GM12878 (cell line): ENCODE results near the gene ERC1. TPM values are rescaled to one million over a fixed set of nuclear protein-coding genes. Genes with fewer than 3 reads are reported as not detected.

Experiments used
- ATAC-seq: fragments of 200-7000 bp; cut with Tn5 transposase; 3 replicates; pipeline ENCODE4 v1.9.1; 2020; ENCODE audit warnings: mild to moderate bottlenecking, moderate library complexity
- BruUV-seq: library from RNA; stranded (reverse); fragments of 400-500 nt; replicated peaks from 2 replicates; lab custom pipeline; 2021; lab: Mats Ljungman, UMichigan
- CTCF ChIA-PET: fragments of 300-600 bp; sonication (Branson Sonifier 250); formaldehyde crosslinking; extraction: SDS; loops from one replicate; lab custom pipeline; 2021; ENCODE audit warnings: inconsistent platforms; lab: Yijun Ruan, JAX
- POLR2A ChIA-PET: fragments of 350-600 bp; formaldehyde crosslinking; extraction: SDS; loops from one replicate; lab custom pipeline; 2021; ENCODE audit warnings: inconsistent platforms; lab: Charles Lee
- RAD21 ChIA-PET: fragments of 300-600 bp; sonication (Branson Sonifier 250); formaldehyde crosslinking; loops from one replicate; lab custom pipeline; 2023; ENCODE audit warnings: antibody characterized with exemption; ENCODE audit not compliant: unreplicated experiment; lab: Charles Lee
- SMC1A ChIA-PET: fragments of 300-600 bp; sonication (Branson Sonifier 250); formaldehyde crosslinking; loops from one replicate; lab custom pipeline; 2023; ENCODE audit not compliant: unreplicated experiment, uncharacterized antibody; lab: Charles Lee
- DNase-seq: peaks from one replicate; pipeline ENCODE4 v3.0.0-alpha.2; 2011; ENCODE audit warnings: low read depth, low spot score
- FAIRE-seq: peaks from 3 replicates; lab custom pipeline; 2011; peaks lifted over from hg19 to GRCh38; lab: Jason Lieb, UNC
- H2AFZ ChIP-seq: 2 replicates; pipeline ENCODE4 v1.6.0; 2011; ENCODE audit warnings: low read depth, low read length, control low read depth; ENCODE audit not compliant: control insufficient read depth
- H3K27ac ChIP-seq: 2 replicates; pipeline ENCODE4 v1.5.1; 2011; ENCODE audit warnings: control low read depth; ENCODE audit not compliant: control insufficient read depth, insufficient read depth
- H3K27me3 ChIP-seq, 2 experiments: replicated peaks in 1 of 2; 2 replicates each; pipeline versions ENCODE4 v1.6.0 to v1.6.1; 2011; ENCODE audit warnings: low read length in 1 of 2; ENCODE audit not compliant: control insufficient read depth in 2 of 2, insufficient read depth in 2 of 2
- H3K36me3 ChIP-seq, 2 experiments: 2 replicates each; pipeline ENCODE4 v1.5.1; 2011; ENCODE audit warnings: low read length in 1 of 2; ENCODE audit not compliant: control insufficient read depth in 2 of 2, insufficient read depth in 2 of 2
- H3K4me1 ChIP-seq: 2 replicates; pipeline ENCODE4 v1.6.1; 2011; ENCODE audit warnings: mild to moderate bottlenecking, low read length, moderate library complexity, mixed read lengths; ENCODE audit not compliant: control insufficient read depth, insufficient read depth
- H3K4me2 ChIP-seq: 2 replicates; pipeline ENCODE4 v1.6.0; 2011; ENCODE audit warnings: control low read depth; ENCODE audit not compliant: control insufficient read depth, insufficient read depth
- H3K4me3 ChIP-seq: fragments of 200-600 bp; sonication (generic); 2 replicates; pipeline ENCODE4 v1.5.1; 2016
- H3K79me2 ChIP-seq: 2 replicates; pipeline ENCODE4 v1.6.0; 2011; ENCODE audit warnings: low read length; ENCODE audit not compliant: control insufficient read depth, insufficient read depth
- H3K9ac ChIP-seq: 2 replicates; pipeline ENCODE4 v1.8.0; 2011; ENCODE audit warnings: low read length, control low read depth, mixed read lengths; ENCODE audit not compliant: control insufficient read depth, insufficient read depth
- H3K9me3 ChIP-seq: replicated peaks from 3 replicates; pipeline ENCODE4 v1.5.1; 2011; ENCODE audit warnings: mild to moderate bottlenecking, low read length; ENCODE audit not compliant: control insufficient read depth, insufficient read depth
- H4K20me1 ChIP-seq: 2 replicates; pipeline ENCODE4 v1.6.0; 2011; ENCODE audit not compliant: control insufficient read depth, insufficient read depth
- CBX5 ChIP-seq: sonication (generic); IDR thresholded peaks from 2 replicates; pipeline ENCODE4 v1.6.1; 2016; ENCODE audit warnings: low read depth, moderate library complexity, mild to moderate bottlenecking, inconsistent platforms
- GATAD2B ChIP-seq: fragments of 450-650 bp; conservative IDR thresholded peaks from 2 replicates; pipeline ENCODE4 v1.6.1; 2017; ENCODE audit warnings: low read depth, mild to moderate bottlenecking, moderate library complexity
- MEF2A ChIP-seq: IDR thresholded peaks from 2 replicates; pipeline ENCODE4 v1.6.1; 2011; ENCODE audit warnings: low read depth, mild to moderate bottlenecking, low read length, moderate library complexity; ENCODE audit not compliant: insufficient read depth
- MYB ChIP-seq: fragments of 150-350 bp; IDR thresholded peaks from 2 replicates; pipeline ENCODE4 v1.6.1; 2014; ENCODE audit warnings: mild to moderate bottlenecking, low read depth, low read length, borderline replicate concordance
- YY1 ChIP-seq: IDR thresholded peaks from 2 replicates; pipeline ENCODE4 v1.6.1; 2011; ENCODE audit warnings: low read depth, mild to moderate bottlenecking, low read length
- WGBS: methylation state at CpG from one replicate; pipeline ENCODE4 v1.1.6; 2016; ENCODE audit warnings: low lambda C conversion rate; ENCODE audit not compliant: insufficient replicate concordance, insufficient coverage; ENCODE audit errors: missing lambda C conversion rate; 5-methylcytosine and 5-hydroxymethylcytosine counted together
- in situ Hi-C: fragments of 300-500 bp; cut with MboI; formaldehyde crosslinking; loops from 9 replicates; pipeline ENCODE4 v1.14.3; 2018; ENCODE audit warnings: mixed read lengths
- intact Hi-C: fragments of 100-400 bp; cut with micrococcal nuclease; formaldehyde crosslinking; loops from one replicate; pipeline ENCODE4 v1.14.2; 2022; ENCODE audit not compliant: unreplicated experiment
- polyA plus RNA-seq, 11 experiments: library from polyadenylated mRNA; depleted of rRNA in 4 of 11; unstranded in 6 of 11; stranded (reverse) in 5 of 11; fragments of >200 nt; fragmentation: Nextera tagmentation in 4 of 11; fragmentation: Illumina TruSeq in 1 of 11; extraction: Ambion mirVana in 4 of 11; extraction: Trizol in 1 of 11; gene quantifications; 1 replicate in 1 of 11; 2 replicates in 10 of 11; pipeline versions ENCODE4 v1.2.1 to v1.2.3, GENCODE V29; 2011 to 2016; ENCODE audit warnings: inconsistent platforms in 2 of 11, missing spikeins in 2 of 11, low read depth in 1 of 11
- total RNA-seq, 4 experiments: library from RNA; depleted of rRNA in 3 of 4; stranded (reverse); fragments of >200 nt in 3 of 4; fragmentation: Illumina TruSeq in 1 of 4; extraction: Trizol in 1 of 4; gene quantifications; 2 replicates each; pipeline versions ENCODE4 v1.2.1 to v1.2.3, GENCODE V29; 2013 to 2021
- TF ChIP-seq, protein P1 (sequence below): fragments of 450-650 bp; conservative IDR thresholded peaks from 2 replicates; pipeline ENCODE4 v1.6.1; 2017; ENCODE audit warnings: mild to moderate bottlenecking, moderate library complexity
- TF ChIP-seq, protein P2 (sequence below): IDR thresholded peaks from 2 replicates; pipeline ENCODE4 v1.6.1; 2011; ENCODE audit warnings: borderline replicate concordance, low read depth, mild to moderate bottlenecking, moderate library complexity, low read length; ENCODE audit not compliant: insufficient read depth, poor library complexity, severe bottlenecking
- TF ChIP-seq, protein P3 (sequence below): IDR thresholded peaks from 2 replicates; pipeline ENCODE4 v1.6.1; 2011; ENCODE audit warnings: borderline replicate concordance, low read depth, mild to moderate bottlenecking, moderate library complexity, mixed read lengths, low read length; ENCODE audit not compliant: insufficient read depth; ENCODE audit errors: extremely low read length

Gene ERC1
- total and polyA plus RNA-seq, 10 of the 15 experiments (the other 5 are each of a cell fraction or from before 2014, with no cell fraction given), result 0.75 to 8.0 (median 5.0) TPM

DNA sequence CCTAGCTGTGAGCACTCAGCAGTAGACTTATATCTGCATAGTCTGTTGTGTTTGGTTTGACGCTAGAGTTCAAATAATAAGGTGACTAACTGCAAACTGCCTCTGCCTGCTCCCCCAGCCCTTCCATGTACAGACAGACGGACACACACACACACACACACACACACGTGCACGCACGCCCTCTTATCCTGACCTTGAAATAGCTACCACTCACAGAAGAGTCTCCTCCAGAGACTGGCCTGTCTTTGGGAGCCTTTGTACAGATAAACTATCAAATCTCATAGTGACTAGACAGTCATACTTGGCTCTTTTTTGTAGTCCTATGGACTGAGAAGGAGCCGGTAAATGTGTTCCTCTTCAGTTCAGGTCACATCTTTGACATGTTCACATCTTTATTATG, 445.0 kb downstream of the ERC1 start:
- Histone ChIP-seq H3K27me3 (no peaks in the 10 kb centered on the region), H2AFZ (no peak overlapping the region), H3K4me1 (no peaks in the 10 kb centered on the region), H3K4me3 (no peak overlapping the region), H3K27ac (no peak overlapping the region), H4K20me1 (no peaks in the 10 kb centered on the region), H3K9me3 (no peaks in the 10 kb centered on the region), H3K79me2 (no peaks in the 10 kb centered on the region), H3K4me2 (no peak overlapping the region), H3K36me3 (no peaks in the 10 kb centered on the region), H3K9ac (no peak overlapping the region)
- intact Hi-C loops, result no loop called here
- CTCF ChIA-PET, result no interaction called here
- no peak for FAIRE-seq
- SMC1A ChIA-PET, result interaction anchor here (0.6 kb wide), 1 partner anchor 29 kb away, joined by 4 read pairs; no protein-coding TSS in a partner anchor
- TF ChIP-seq, protein P1, sequence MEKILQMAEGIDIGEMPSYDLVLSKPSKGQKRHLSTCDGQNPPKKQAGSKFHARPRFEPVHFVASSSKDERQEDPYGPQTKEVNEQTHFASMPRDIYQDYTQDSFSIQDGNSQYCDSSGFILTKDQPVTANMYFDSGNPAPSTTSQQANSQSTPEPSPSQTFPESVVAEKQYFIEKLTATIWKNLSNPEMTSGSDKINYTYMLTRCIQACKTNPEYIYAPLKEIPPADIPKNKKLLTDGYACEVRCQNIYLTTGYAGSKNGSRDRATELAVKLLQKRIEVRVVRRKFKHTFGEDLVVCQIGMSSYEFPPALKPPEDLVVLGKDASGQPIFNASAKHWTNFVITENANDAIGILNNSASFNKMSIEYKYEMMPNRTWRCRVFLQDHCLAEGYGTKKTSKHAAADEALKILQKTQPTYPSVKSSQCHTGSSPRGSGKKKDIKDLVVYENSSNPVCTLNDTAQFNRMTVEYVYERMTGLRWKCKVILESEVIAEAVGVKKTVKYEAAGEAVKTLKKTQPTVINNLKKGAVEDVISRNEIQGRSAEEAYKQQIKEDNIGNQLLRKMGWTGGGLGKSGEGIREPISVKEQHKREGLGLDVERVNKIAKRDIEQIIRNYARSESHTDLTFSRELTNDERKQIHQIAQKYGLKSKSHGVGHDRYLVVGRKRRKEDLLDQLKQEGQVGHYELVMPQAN, result no peak
- TF ChIP-seq MYB (no peak), CBX5 (no peak), YY1 (no peak), MEF2A (no peak), GATAD2B (no peak)
- TF ChIP-seq, protein P2, sequence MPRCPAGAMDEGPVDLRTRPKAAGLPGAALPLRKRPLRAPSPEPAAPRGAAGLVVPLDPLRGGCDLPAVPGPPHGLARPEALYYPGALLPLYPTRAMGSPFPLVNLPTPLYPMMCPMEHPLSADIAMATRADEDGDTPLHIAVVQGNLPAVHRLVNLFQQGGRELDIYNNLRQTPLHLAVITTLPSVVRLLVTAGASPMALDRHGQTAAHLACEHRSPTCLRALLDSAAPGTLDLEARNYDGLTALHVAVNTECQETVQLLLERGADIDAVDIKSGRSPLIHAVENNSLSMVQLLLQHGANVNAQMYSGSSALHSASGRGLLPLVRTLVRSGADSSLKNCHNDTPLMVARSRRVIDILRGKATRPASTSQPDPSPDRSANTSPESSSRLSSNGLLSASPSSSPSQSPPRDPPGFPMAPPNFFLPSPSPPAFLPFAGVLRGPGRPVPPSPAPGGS, result no peak
- TF ChIP-seq, protein P3, sequence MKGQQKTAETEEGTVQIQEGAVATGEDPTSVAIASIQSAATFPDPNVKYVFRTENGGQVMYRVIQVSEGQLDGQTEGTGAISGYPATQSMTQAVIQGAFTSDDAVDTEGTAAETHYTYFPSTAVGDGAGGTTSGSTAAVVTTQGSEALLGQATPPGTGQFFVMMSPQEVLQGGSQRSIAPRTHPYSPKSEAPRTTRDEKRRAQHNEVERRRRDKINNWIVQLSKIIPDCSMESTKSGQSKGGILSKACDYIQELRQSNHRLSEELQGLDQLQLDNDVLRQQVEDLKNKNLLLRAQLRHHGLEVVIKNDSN, result no peak
- no peak for ATAC-seq
- 69% methylated on average over 6 of the region's 6 CpGs for WGBS
- POLR2A ChIA-PET, result no interaction called here
- in situ Hi-C loops, result no loop called here
- DNase-seq, result no peak
- RAD21 ChIA-PET, result interaction anchor here (1.2 to 1.5 kb wide), 2 partner anchors 9 to 318 kb away, joined by 4 to 5 read pairs; no protein-coding TSS in a partner anchor
- no TSS peak for BruUV-seq
